Fibroblast of lung (primary cell): ENCODE results near the gene MTMR1. TPM values are rescaled to one million over a fixed set of nuclear protein-coding genes. Genes with fewer than 3 reads are reported as not detected.

ENCODE experiments used
- DNase-seq, 2 donors: peaks; one replicate each; pipeline versions ENCODE4 v3.0.0 to v3.0.0-alpha.2; 2010; ENCODE audit warnings: low read depth in 2 of 2
- H2AFZ ChIP-seq: 2 replicates; pipeline ENCODE4 v1.5.1; 2012; ENCODE audit warnings: low read length, control low read depth, inconsistent platforms
- H3K27ac ChIP-seq: 2 replicates; pipeline ENCODE4 v1.5.1; 2011; ENCODE audit warnings: low read length, control low read depth; ENCODE audit not compliant: insufficient read depth
- H3K27me3 ChIP-seq: 2 replicates; pipeline ENCODE4 v1.5.1; 2011; ENCODE audit warnings: mild to moderate bottlenecking, low read length; ENCODE audit not compliant: control insufficient read depth, insufficient read depth
- H3K36me3 ChIP-seq: 2 replicates; pipeline ENCODE4 v1.5.1; 2011; ENCODE audit warnings: low read length; ENCODE audit not compliant: control insufficient read depth, insufficient read depth
- H3K4me1 ChIP-seq: 2 replicates; pipeline ENCODE4 v1.5.1; 2011; ENCODE audit warnings: low read length; ENCODE audit not compliant: control insufficient read depth, insufficient read depth; ENCODE audit errors: extremely low read depth
- H3K4me2 ChIP-seq: 2 replicates; pipeline ENCODE4 v1.5.1; 2011; ENCODE audit warnings: low read length, control low read depth; ENCODE audit not compliant: insufficient read depth; ENCODE audit errors: extremely low read depth
- H3K4me3 ChIP-seq, 4 experiments: fragments of 200-600 bp in 1 of 4; sonication (generic) in 1 of 4; replicated peaks in 1 of 4; 2 replicates each; pipeline ENCODE4 v1.5.1; 2011 to 2016; ENCODE audit warnings: low read length in 4 of 4, low read depth in 3 of 4, mild to moderate bottlenecking in 3 of 4, control low read depth in 2 of 4, inconsistent platforms in 1 of 4, mixed read lengths in 1 of 4; ENCODE audit not compliant: insufficient read depth in 1 of 4; ENCODE audit errors: control extremely low read depth in 1 of 4
- H3K79me2 ChIP-seq: 2 replicates; pipeline ENCODE4 v1.5.1; 2012; ENCODE audit warnings: mild to moderate bottlenecking, low read length, inconsistent platforms; ENCODE audit not compliant: control insufficient read depth, insufficient read depth
- H3K9ac ChIP-seq: 2 replicates; pipeline ENCODE4 v1.5.1; 2011; ENCODE audit warnings: mild to moderate bottlenecking, low read length, control low read depth; ENCODE audit not compliant: insufficient read depth
- H3K9me3 ChIP-seq: 2 replicates; pipeline ENCODE4 v1.5.1; 2012; ENCODE audit warnings: low read depth, low read length; ENCODE audit not compliant: control insufficient read depth, insufficient read depth
- H4K20me1 ChIP-seq: 2 replicates; pipeline ENCODE4 v1.5.1; 2011; ENCODE audit warnings: low read length; ENCODE audit not compliant: control insufficient read depth, insufficient read depth; ENCODE audit errors: extremely low read depth
- CTCF ChIP-seq, 2 donors: IDR thresholded peaks in 1 of 2; conservative IDR thresholded peaks in 1 of 2; 1 replicate in 1 of 2; 2 replicates in 1 of 2; pipeline ENCODE4 v1.5.1; 2011 to 2012; ENCODE audit warnings: low read length in 2 of 2, control low read depth in 1 of 2, inconsistent platforms in 1 of 2, low read depth in 1 of 2, mild to moderate bottlenecking in 1 of 2
- EZH2 ChIP-seq: IDR thresholded peaks from 2 replicates; pipeline ENCODE4 v1.5.1; 2012; ENCODE audit warnings: low read length, control low read depth, mild to moderate bottlenecking; ENCODE audit errors: missing control alignments
- polyA plus RNA-seq, 2 donors: library from polyadenylated mRNA; depleted of rRNA in 1 of 2; stranded (reverse) in 1 of 2; unstranded in 1 of 2; fragments of >200 nt; gene quantifications; 2 replicates each; pipeline ENCODE4 v1.2.1, GENCODE V29; 2011 to 2012; ENCODE audit warnings: missing spikeins in 1 of 2
- total RNA-seq: library from RNA; depleted of rRNA; stranded (reverse); fragments of >200 nt; gene quantifications from 2 replicates; pipeline ENCODE4 v1.2.1, GENCODE V29; 2014

Gene MTMR1
- total and polyA plus RNA-seq, 2 donors (not counting 1 experiment from before 2014, with no cell fraction given), result 22.3 to 28.1 TPM

DNA sequence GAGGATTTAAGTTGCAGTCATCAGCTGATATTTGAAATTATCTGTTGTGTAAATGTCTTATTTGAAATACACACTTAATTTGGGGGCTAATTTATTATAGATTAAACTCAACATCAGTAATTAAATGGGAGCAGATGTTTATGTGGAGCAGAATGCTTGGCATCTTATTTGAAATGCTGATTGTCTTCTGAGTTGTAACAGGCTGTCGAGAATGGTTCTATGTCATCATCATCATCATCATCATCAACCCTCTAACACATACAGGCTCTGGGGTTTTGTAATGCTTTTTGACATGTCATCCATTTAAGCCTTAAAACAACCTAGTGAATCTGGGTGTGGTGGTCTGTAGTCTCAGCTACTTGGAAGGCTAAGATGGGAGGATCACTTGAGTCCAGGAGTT lies 8.2 kb downstream of the MTMR1 start:
- Histone ChIP-seq H4K20me1 (no peaks in the 10 kb centered on the region), H3K4me3 (no peak overlapping the region), H3K4me2 (no peak overlapping the region), H2AFZ (no peak overlapping the region), H3K4me1 (no peaks in the 10 kb centered on the region), H3K36me3 (no peaks in the 10 kb centered on the region), H3K9me3 (no peaks in the 10 kb centered on the region), H3K79me2 (peaks cover 10% of the 10 kb centered on the region), H3K27me3 (no peaks in the 10 kb centered on the region), H3K27ac (no peak overlapping the region), H3K9ac (no peak overlapping the region)
- TF ChIP-seq EZH2 (no peak), CTCF (conservative IDR thresholded peaks at IDR 0.05 in 1 of 2, IDR thresholded peaks at IDR 0.05 in 1 of 2; ENCODE audit: low read depth in 1 of 2, low read length in 2 of 2) (no peak)
- no peak for DNase-seq

DNA sequence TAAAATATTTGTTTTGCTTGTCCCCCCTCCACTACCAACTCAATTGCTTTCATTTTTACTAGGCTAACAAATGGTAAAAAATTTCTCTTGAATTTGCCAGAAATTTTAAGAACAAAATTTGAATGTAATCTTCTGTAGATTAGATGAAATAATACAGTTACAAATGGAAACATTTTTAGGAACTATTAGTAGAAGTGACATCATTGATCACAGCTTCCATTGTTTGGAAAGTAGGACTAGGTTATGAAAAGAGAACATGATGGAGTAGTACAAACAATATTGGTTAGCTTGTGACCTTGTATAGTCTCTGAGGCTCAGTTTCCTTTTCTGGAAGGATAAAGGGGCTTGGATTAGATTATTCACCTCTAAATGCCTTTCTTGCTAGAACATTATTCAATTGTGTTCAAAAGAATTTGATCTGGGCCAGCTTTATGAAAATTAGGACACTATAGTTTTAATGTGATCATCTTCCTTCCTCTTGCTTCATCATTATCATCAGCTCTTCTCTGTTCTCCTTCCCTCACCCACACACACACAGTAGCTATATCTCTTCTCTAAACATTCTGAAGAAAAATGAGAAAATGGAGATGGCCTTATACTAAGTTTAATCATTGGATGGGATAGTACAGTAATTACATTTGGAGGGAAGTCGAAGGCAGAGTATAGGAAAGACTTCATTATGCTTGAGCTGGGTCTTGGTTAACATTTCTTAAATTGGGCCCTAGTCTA lies 9.9 kb downstream of the MTMR1 start:
- H3K27me3 ChIP-seq, result no peaks in the 10 kb centered on the region
- DNase-seq, result no peak
- no peaks in the 10 kb centered on the region for H3K4me1 ChIP-seq
- H3K4me3 ChIP-seq, result no peak overlapping the region
- no peak overlapping the region for H2AFZ ChIP-seq
- H3K9ac ChIP-seq, result no peak overlapping the region
- no peaks in the 10 kb centered on the region for H3K9me3 ChIP-seq
- H3K27ac ChIP-seq, result no peak overlapping the region
- TF ChIP-seq CTCF (conservative IDR thresholded peaks at IDR 0.05 in 1 of 2, IDR thresholded peaks at IDR 0.05 in 1 of 2; ENCODE audit: low read depth in 1 of 2, low read length in 2 of 2), result no peak
- no peak for TF ChIP-seq EZH2
- H4K20me1 ChIP-seq, result no peaks in the 10 kb centered on the region
- no peak overlapping the region for H3K4me2 ChIP-seq
- H3K36me3 ChIP-seq, result no peaks in the 10 kb centered on the region
- H3K79me2 ChIP-seq, result no peaks in the 10 kb centered on the region

DNA sequence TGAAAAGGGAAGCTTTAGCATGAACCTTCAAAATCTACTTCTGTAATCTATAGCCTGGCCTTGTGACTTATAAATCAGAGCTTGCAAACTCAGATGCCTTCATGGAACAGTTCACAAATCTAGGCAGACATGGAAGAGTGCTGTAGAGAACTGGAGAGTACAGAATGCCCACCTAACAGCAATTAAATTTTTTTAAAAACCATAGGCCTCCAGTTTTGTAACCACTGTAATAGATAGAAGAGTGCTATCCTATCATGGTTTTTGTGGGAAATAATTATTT lies 10.4 kb downstream of the MTMR1 start:
- no peaks in the 10 kb centered on the region for H3K9me3 ChIP-seq
- no peak overlapping the region for H2AFZ ChIP-seq
- H3K9ac ChIP-seq, result no peak overlapping the region
- no peak for DNase-seq
- H3K4me2 ChIP-seq, result no peak overlapping the region
- TF ChIP-seq CTCF (conservative IDR thresholded peaks at IDR 0.05 in 1 of 2, IDR thresholded peaks at IDR 0.05 in 1 of 2; ENCODE audit: low read depth in 1 of 2, low read length in 2 of 2) (no peak), EZH2 (no peak)
- no peaks in the 10 kb centered on the region for H3K36me3 ChIP-seq
- H3K27ac ChIP-seq, result no peak overlapping the region
- no peaks in the 10 kb centered on the region for H3K79me2 ChIP-seq
- no peaks in the 10 kb centered on the region for H3K27me3 ChIP-seq
- H3K4me3 ChIP-seq, result no peak overlapping the region
- H3K4me1 ChIP-seq, result no peaks in the 10 kb centered on the region
- no peaks in the 10 kb centered on the region for H4K20me1 ChIP-seq
